ENCODE measurements around the gene MYO5B.

DNA sequence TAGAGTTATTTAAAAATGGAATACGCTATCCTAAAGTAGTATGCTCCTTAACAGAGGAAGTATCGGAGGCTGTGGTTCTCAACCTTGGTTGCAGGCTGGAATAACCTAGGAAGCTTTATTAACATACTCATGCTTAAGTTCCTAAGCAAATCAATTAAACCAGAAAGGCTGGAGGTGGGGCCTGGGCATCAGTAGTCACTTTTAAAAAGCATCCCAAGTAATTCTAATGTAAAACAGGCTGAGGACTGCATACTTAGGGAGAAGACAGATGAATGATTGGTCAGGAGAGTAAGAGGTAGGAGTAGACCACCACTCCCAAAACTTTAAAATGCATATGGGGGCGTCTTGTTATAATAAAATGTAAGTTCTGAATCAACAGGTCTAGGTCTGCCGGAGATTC lies 396.9 kb downstream of the MYO5B start:
- TF ChIP-seq, protein P1, sequence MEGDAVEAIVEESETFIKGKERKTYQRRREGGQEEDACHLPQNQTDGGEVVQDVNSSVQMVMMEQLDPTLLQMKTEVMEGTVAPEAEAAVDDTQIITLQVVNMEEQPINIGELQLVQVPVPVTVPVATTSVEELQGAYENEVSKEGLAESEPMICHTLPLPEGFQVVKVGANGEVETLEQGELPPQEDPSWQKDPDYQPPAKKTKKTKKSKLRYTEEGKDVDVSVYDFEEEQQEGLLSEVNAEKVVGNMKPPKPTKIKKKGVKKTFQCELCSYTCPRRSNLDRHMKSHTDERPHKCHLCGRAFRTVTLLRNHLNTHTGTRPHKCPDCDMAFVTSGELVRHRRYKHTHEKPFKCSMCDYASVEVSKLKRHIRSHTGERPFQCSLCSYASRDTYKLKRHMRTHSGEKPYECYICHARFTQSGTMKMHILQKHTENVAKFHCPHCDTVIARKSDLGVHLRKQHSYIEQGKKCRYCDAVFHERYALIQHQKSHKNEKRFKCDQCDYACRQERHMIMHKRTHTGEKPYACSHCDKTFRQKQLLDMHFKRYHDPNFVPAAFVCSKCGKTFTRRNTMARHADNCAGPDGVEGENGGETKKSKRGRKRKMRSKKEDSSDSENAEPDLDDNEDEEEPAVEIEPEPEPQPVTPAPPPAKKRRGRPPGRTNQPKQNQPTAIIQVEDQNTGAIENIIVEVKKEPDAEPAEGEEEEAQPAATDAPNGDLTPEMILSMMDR (IDR thresholded peaks at IDR 0.05), result no peak
- TF ChIP-seq EZH2 (IDR thresholded peaks at IDR 0.05), result no peak
- TF ChIP-seq EZH2phosphoT487 (IDR thresholded peaks at IDR 0.05), result no peak
